Coronary artery (tissue), 2 donors: ENCODE data around the gene CD81.
"Not testable (repeated sequence)": the region's sequence is repeated elsewhere in the genome, so short reads cannot be mapped to it uniquely, and the experiment has no call there.

ENCODE experiments used
- DNase-seq: peaks from one replicate; pipeline ENCODE4 v3.0.0-alpha.2; 2017; ENCODE audit warnings: low spot score
- H3K27ac ChIP-seq, 2 donors: fragments of 200-600 bp; sonication (generic); one replicate each; pipeline ENCODE4 v1.5.1; 2016 to 2019
- H3K4me3 ChIP-seq: fragments of 200-600 bp; sonication (generic); 2 replicates; pipeline ENCODE4 v1.5.1; 2016; ENCODE audit warnings: mild to moderate bottlenecking, moderate library complexity
- CTCF ChIP-seq: fragments of 200-600 bp; sonication (generic); IDR thresholded peaks from one replicate; pipeline ENCODE4 v1.5.1; 2019; ENCODE audit warnings: antibody characterized with exemption

The CD81 gene

GRCh38 chr11:2359557-2359956 is 17.6 kb upstream of the CD81 start:
- no peak for TF ChIP-seq CTCF
- Histone ChIP-seq H3K27ac (no peak overlapping the region), H3K4me3 (no peak overlapping the region)
- DNase-seq: no peak

- no peak for DNase-seq
- H3K4me3 ChIP-seq: no peak overlapping the region
- H3K27ac ChIP-seq: no peak overlapping the region
- no peak for TF ChIP-seq CTCF
Observed at GRCh38 chr11:2360081-2360642, 16.9 kb upstream of the CD81 start.

GRCh38 chr11:2361565-2361964 is 15.5 kb upstream of the CD81 start:
- Histone ChIP-seq H3K4me3 (no peak overlapping the region), H3K27ac (no peak overlapping the region)
- DNase-seq: no peak
- TF ChIP-seq CTCF: no peak

- DNase-seq: no peak
- no peak for TF ChIP-seq CTCF
- no peak overlapping the region for H3K4me3 ChIP-seq
- H3K27ac ChIP-seq: no peak overlapping the region
Observed at GRCh38 chr11:2362414-2362813, 14.7 kb upstream of the CD81 start.

- no peak overlapping the region for H3K4me3 ChIP-seq
- no peak for DNase-seq
- TF ChIP-seq CTCF: no peak
- H3K27ac ChIP-seq: no peak overlapping the region
Observed at GRCh38 chr11:2363130-2363529, 14.0 kb upstream of the CD81 start.

- no peak for DNase-seq
Observed at GRCh38 chr11:2363577-2364370, 13.3 kb upstream of the CD81 start.

GRCh38 chr11:2364386-2364785 is 12.7 kb upstream of the CD81 start:
- H3K4me3 ChIP-seq, DNase-seq, H3K27ac ChIP-seq: not testable (repeated sequence)

More at GRCh38 chr11:2363577-2364370, 13.3 kb upstream of the CD81 start:
- TF ChIP-seq CTCF: no peak
- Histone ChIP-seq H3K4me3 (no peak overlapping the region), H3K27ac (no peak overlapping the region)
